Measurements from ENCODE around the gene C9orf153.

DNA sequence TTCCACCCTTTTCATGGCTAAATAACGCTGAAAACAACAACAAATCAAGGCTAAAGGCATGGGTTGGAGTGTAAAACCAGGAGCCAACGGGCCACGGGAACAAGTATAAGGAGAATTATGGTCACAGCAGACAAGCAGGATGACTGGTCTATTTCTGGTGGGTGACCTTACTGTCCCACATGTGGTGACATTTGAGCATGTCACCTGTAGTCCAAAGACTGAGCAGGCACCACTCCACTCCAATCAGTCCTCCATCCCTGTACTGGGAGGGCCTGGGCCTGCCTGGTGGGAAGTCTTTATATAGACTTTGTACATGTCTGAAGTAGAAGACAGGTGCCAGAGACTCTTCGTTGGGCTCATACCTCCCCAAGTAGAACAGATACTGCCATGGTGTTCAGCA is 36.8 kb downstream of the C9orf153 start:
- TF ChIP-seq, protein P1, sequence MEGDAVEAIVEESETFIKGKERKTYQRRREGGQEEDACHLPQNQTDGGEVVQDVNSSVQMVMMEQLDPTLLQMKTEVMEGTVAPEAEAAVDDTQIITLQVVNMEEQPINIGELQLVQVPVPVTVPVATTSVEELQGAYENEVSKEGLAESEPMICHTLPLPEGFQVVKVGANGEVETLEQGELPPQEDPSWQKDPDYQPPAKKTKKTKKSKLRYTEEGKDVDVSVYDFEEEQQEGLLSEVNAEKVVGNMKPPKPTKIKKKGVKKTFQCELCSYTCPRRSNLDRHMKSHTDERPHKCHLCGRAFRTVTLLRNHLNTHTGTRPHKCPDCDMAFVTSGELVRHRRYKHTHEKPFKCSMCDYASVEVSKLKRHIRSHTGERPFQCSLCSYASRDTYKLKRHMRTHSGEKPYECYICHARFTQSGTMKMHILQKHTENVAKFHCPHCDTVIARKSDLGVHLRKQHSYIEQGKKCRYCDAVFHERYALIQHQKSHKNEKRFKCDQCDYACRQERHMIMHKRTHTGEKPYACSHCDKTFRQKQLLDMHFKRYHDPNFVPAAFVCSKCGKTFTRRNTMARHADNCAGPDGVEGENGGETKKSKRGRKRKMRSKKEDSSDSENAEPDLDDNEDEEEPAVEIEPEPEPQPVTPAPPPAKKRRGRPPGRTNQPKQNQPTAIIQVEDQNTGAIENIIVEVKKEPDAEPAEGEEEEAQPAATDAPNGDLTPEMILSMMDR (IDR thresholded peaks at IDR 0.05): no peak
- TF ChIP-seq POLR2A (IDR thresholded peaks at IDR 0.05): no peak

All from body of pancreas (tissue), 4 donors.